Subcutaneous abdominal adipose tissue (tissue), 5 donors: ENCODE data around the gene BICD1.

Experiments used
- H3K27ac ChIP-seq: one replicate; pipeline ENCODE4 v1.7.0; 2013; ENCODE audit warnings: low read depth, mild to moderate bottlenecking, inconsistent platforms, low read length, moderate library complexity
- H3K27me3 ChIP-seq, 5 donors: one replicate each; pipeline ENCODE4 v1.7.0; 2013; ENCODE audit warnings: low read length in 5 of 5, inconsistent platforms in 1 of 5; ENCODE audit not compliant: control insufficient read depth in 5 of 5, insufficient read depth in 4 of 5
- H3K36me3 ChIP-seq, 5 donors: one replicate each; pipeline ENCODE4 v1.7.0; 2013; ENCODE audit warnings: low read length in 5 of 5; ENCODE audit not compliant: control insufficient read depth in 5 of 5, insufficient read depth in 5 of 5
- H3K4me1 ChIP-seq, 5 donors: one replicate each; pipeline ENCODE4 v1.7.0; 2013; ENCODE audit warnings: low read length in 5 of 5, mild to moderate bottlenecking in 3 of 5, moderate library complexity in 1 of 5; ENCODE audit not compliant: control insufficient read depth in 5 of 5, insufficient read depth in 5 of 5
- H3K4me3 ChIP-seq, 5 donors: one replicate each; pipeline ENCODE4 v1.7.0; 2013; ENCODE audit warnings: low read length in 5 of 5, low read depth in 1 of 5
- H3K9ac ChIP-seq, 5 donors: one replicate each; pipeline ENCODE4 v1.7.0; 2013; ENCODE audit warnings: low read length in 5 of 5, mild to moderate bottlenecking in 4 of 5, moderate library complexity in 3 of 5
- H3K9me3 ChIP-seq, 5 donors: one replicate each; pipeline ENCODE4 v1.7.0; 2013; ENCODE audit warnings: low read length in 5 of 5; ENCODE audit not compliant: control insufficient read depth in 5 of 5
- donor health status: healthy.
- donor health status: healthy.
- donor health status: healthy.
- donor health status: healthy.
- donor health status: healthy.

Gene BICD1

GRCh38 chr12:32135967-32136366, 29.3 kb downstream of the BICD1 start:
- Histone ChIP-seq H3K4me1 (peaks cover 0 to 17% (median 11%) of the 10 kb centered on the region in 5 donors), H3K27ac (no peak overlapping the region), H3K9ac (no peak overlapping the region), H3K27me3 (no peaks in the 10 kb centered on the region), H3K4me3 (no peak overlapping the region), H3K9me3 (no peaks in the 10 kb centered on the region), H3K36me3 (no peaks in the 10 kb centered on the region)

DNA sequence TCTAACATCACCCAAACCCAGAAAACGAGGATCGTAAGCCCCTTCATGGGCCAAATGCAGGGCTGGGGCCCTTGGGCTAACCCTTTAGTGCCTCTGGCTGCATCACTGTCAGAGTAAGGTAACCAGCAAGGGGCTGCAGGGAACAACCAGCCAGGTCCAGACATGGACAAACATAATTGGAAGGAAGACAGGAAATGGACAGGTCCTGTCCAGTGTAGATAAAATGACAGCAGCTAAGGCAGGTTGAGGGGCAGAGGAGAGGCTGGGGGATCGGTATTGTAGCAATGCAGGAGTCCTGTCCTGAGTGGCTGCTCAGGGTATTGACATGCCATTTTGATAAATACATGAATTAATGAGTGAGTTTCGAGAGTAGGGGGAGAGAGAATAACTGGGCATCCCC, 29.8 kb downstream of the BICD1 start:
- no peaks in the 10 kb centered on the region for H3K9me3 ChIP-seq
- no peak overlapping the region for H3K27ac ChIP-seq
- H3K4me3 ChIP-seq, result no peak overlapping the region
- no peaks in the 10 kb centered on the region for H3K36me3 ChIP-seq
- no peak overlapping the region for H3K9ac ChIP-seq
- no peaks in the 10 kb centered on the region for H3K27me3 ChIP-seq
- H3K4me1 ChIP-seq, result peaks cover 0 to 17% (median 11%) of the 10 kb centered on the region in 5 donors

DNA sequence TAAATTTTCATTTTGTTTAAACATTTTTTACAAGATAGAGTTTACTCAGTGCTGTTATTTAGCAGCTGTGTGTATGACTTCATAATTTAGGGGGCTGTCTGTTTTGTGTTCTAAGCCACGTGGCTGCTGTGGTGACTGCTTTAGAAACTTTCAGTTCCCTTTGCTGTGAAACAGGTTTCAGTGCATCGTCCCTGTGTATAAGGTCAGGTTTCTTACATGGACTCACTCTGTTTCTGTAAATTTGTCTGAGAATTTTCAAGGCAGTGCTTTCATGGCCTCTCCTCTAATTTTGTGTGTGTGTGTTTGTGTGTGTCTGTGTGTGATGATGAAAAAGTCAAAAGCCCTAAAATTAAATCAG, 32.4 kb downstream of the BICD1 start:
- H3K4me3 ChIP-seq, result peak overlapping the region; percentile 32 to 68 (median 61)

DNA sequence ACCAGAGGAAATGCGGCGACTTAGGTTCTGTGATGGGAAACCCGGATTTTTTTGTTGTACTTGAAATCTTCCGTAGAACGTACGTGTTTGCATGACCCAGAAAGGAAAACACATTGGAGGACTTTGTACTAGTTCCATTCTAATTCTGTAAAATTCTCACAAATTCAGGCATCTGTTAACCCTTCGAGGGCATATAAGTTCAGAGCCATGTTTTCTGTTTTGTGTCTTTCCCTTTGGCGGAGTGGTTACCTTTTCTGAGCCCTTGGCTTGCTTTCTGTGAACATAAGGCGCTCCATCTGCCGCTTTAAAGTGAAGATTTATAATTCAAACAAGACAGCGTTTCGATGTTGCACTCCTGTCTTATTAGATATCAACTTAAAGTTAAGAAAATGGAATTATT, 34.2 kb downstream of the BICD1 start:
- peaks cover 0 to 11% (median 8%) of the 10 kb centered on the region in 5 donors for H3K4me1 ChIP-seq
- H3K27ac ChIP-seq, result no peak overlapping the region
- no peaks in the 10 kb centered on the region for H3K9me3 ChIP-seq
- H3K36me3 ChIP-seq, result no peaks in the 10 kb centered on the region
- H3K27me3 ChIP-seq, result no peaks in the 10 kb centered on the region
- peak overlapping the region in 1 of 5 donors; percentile 12 for H3K9ac ChIP-seq
- peak overlapping the region in 4 of 5 donors; percentile 19 to 68 (median 47) for H3K4me3 ChIP-seq

More for the DNA sequence above, 32.4 kb downstream of the BICD1 start:
- Histone ChIP-seq H3K27ac (no peak overlapping the region), H3K27me3 (no peaks in the 10 kb centered on the region), H3K9me3 (no peaks in the 10 kb centered on the region), H3K4me1 (peaks cover 0 to 15% (median 11%) of the 10 kb centered on the region in 5 donors), H3K36me3 (no peaks in the 10 kb centered on the region), H3K9ac (peak overlapping the region in 2 of 5 donors; percentile 32 to 68)

DNA sequence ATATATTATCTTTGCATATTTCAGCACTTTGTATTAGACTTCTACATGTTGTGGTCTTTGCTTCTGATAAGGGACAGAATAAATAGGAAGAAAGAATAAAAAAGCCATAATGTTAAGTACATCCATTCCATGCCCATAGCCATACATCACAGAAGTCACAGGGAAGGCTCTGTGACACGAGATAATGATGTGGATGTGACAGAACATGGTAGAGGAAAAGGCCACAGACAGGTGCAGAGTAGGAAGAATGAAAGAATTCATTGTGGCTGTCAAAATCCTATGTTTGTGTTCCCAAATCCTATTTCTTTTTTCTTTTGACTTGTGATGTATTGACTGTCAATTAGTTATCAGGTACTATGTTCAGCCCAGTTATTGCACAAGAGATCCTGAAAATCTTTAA, 38.4 kb downstream of the BICD1 start:
- H3K27me3 ChIP-seq, result no peaks in the 10 kb centered on the region
- no peak overlapping the region for H3K9ac ChIP-seq
- no peaks in the 10 kb centered on the region for H3K36me3 ChIP-seq
- H3K9me3 ChIP-seq, result peaks cover 0 to 3% (median 0%) of the 10 kb centered on the region in 5 donors
- H3K27ac ChIP-seq, result no peak overlapping the region
- H3K4me1 ChIP-seq, result peaks cover 0 to 3% (median 0%) of the 10 kb centered on the region in 5 donors
- no peak overlapping the region for H3K4me3 ChIP-seq

DNA sequence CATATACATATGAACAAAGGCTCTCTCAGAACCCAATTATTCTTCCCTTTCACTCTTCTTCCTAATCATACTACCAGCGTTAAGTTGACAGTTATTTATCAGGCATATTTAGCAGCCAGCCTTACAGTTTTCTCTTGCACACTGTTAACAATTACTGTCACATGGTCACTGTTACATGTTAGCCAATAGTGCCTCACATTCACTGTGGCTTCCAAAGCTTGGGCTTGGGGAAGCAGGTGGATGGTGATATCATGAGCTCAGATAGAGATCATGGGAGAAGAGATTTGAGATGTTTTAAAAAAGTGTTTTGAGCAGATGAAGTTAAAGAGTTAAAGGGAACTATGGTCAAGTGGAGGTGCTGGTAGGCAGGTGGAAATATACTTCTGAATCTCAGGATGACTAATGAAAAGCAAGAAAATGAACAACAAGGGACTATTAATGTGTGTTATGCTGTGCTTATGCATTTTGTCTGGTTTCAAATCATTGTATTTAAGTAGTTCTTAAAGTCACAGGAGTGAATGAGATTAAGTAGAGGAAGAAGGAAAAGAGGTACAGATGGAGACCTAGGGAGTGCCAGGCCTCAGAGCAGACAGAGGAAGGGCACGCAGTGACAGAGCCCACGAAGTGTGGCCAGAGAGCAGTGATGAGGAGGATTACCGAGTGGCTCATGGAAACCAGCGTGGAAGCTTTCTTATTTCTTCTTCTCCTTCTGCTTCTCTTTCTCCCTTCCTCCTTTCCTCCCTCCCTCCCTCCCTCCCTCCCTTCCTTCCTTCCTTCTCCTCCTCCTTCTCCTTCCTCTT, 39.6 kb downstream of the BICD1 start:
- no peaks in the 10 kb centered on the region for H3K27me3 ChIP-seq
- no peaks in the 10 kb centered on the region for H3K36me3 ChIP-seq
- H3K9me3 ChIP-seq, result peaks cover 0 to 3% (median 0%) of the 10 kb centered on the region in 5 donors
- no peak overlapping the region for H3K4me3 ChIP-seq
- H3K4me1 ChIP-seq, result no peaks in the 10 kb centered on the region
- H3K27ac ChIP-seq, result no peak overlapping the region
- H3K9ac ChIP-seq, result no peak overlapping the region

DNA sequence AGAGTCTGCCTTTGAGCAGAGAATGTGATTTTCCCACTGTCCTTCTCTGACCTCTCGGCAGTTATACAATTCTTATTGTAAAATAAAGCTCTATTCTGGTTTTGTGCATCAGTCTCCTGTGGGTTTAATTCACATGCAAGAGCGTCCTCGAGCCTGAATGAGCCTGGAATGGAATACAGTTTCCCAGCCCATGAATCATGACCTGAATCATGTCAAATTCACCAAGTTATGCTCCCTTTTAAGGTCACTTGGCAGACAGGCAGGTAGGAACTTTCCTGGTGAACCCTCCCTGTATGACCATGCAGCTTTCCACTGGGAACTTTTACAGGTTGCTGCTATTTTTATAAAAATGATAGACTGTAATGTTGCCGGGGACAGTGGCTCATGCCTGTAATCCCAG, 41.7 kb downstream of the BICD1 start:
- Histone ChIP-seq H3K4me3 (no peak overlapping the region), H3K4me1 (no peaks in the 10 kb centered on the region), H3K27ac (no peak overlapping the region), H3K9me3 (peaks cover 0 to 3% (median 0%) of the 10 kb centered on the region in 5 donors), H3K27me3 (no peaks in the 10 kb centered on the region), H3K9ac (no peak overlapping the region), H3K36me3 (no peaks in the 10 kb centered on the region)

GRCh38 chr12:32149489-32149888, 42.8 kb downstream of the BICD1 start:
- Histone ChIP-seq H3K9me3 (peaks cover 0 to 3% (median 0%) of the 10 kb centered on the region in 5 donors), H3K27me3 (no peaks in the 10 kb centered on the region), H3K4me1 (no peaks in the 10 kb centered on the region), H3K4me3 (no peak overlapping the region), H3K27ac (no peak overlapping the region), H3K36me3 (no peaks in the 10 kb centered on the region), H3K9ac (no peak overlapping the region)

DNA sequence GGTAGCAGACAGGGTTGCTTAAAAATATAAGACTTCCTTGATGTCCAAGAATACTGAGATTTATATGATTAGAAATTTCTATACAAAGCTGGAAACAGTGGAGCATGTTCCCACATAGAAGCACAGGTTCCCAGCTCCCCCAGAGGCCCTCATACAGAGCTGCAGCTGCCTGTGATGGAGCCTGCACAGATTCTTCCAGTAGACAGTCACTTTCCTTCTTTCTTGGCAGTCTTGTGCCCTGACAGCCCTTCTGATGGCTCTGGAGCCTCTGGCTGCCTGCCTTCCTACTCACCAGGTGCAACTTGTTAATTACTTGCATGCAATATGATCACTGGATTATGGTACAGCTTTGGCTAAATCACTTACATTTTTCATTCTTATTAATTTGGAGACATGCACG, 44.4 kb downstream of the BICD1 start:
- no peak overlapping the region for H3K4me3 ChIP-seq
- H3K27me3 ChIP-seq, result no peaks in the 10 kb centered on the region
- H3K9me3 ChIP-seq, result peaks cover 0 to 3% (median 0%) of the 10 kb centered on the region in 5 donors
- H3K36me3 ChIP-seq, result no peaks in the 10 kb centered on the region
- H3K27ac ChIP-seq, result no peak overlapping the region
- no peak overlapping the region for H3K9ac ChIP-seq
- no peaks in the 10 kb centered on the region for H3K4me1 ChIP-seq

DNA sequence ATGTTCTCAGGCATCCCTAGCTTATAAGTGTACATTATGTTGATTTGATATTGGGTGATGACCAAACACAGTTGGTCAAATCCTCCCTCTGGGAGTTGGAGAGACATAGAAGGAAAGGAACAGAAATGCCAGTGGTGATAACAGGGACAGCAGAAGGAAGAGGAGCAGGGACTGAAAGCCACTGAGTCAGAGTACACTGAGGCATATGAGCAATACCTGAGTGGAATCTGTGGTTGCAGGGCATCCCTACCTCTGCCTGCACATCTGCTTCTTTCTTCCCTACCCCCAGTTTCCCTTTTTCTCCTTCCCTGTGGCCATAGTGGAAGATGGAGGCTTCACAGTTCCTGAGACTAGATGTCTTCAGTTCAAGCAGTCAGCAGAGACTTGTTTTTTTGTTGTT, 44.9 kb downstream of the BICD1 start:
- Histone ChIP-seq H3K36me3 (no peaks in the 10 kb centered on the region), H3K4me1 (no peaks in the 10 kb centered on the region), H3K4me3 (no peak overlapping the region), H3K27ac (no peak overlapping the region), H3K9ac (no peak overlapping the region), H3K27me3 (no peaks in the 10 kb centered on the region), H3K9me3 (peaks cover 0 to 3% (median 0%) of the 10 kb centered on the region in 5 donors)
